Loucy (cell line): ENCODE results near the gene ARHGAP10.

ENCODE experiments used
- EZH2phosphoT487 ChIP-seq: fragments of 200-600 bp; IDR thresholded peaks from 2 replicates; pipeline ENCODE4 v1.6.1; 2018; ENCODE audit warnings: antibody characterized with exemption, mild to moderate bottlenecking, moderate library complexity, borderline replicate concordance
- TF ChIP-seq, protein P1 (sequence below): fragments of 200-600 bp; sonication (generic); conservative IDR thresholded peaks from 2 replicates; pipeline ENCODE4 v1.5.1; 2014; ENCODE audit warnings: mild to moderate bottlenecking, antibody characterized with exemption, low read length

DNA sequence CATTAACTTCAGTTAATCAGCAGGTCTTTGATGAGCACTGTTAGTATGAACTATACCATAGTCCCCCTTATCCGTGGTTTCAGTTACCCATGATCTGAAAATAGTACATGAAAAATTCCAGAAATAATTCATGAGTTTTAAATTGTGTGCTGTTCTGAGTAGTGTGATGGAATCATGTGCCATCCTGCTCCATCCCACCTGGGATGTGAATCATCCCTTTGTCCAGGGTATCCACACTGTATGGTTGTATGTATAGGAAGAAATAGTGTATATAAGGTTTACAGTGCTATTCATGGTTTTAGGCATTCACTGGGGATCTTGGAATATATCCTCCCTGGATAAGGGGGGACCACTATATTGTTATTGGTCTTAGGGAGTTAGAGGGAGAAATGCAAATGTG lies 24.5 kb downstream of the ARHGAP10 start:
- TF ChIP-seq, protein P1, sequence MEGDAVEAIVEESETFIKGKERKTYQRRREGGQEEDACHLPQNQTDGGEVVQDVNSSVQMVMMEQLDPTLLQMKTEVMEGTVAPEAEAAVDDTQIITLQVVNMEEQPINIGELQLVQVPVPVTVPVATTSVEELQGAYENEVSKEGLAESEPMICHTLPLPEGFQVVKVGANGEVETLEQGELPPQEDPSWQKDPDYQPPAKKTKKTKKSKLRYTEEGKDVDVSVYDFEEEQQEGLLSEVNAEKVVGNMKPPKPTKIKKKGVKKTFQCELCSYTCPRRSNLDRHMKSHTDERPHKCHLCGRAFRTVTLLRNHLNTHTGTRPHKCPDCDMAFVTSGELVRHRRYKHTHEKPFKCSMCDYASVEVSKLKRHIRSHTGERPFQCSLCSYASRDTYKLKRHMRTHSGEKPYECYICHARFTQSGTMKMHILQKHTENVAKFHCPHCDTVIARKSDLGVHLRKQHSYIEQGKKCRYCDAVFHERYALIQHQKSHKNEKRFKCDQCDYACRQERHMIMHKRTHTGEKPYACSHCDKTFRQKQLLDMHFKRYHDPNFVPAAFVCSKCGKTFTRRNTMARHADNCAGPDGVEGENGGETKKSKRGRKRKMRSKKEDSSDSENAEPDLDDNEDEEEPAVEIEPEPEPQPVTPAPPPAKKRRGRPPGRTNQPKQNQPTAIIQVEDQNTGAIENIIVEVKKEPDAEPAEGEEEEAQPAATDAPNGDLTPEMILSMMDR, result no peak
- TF ChIP-seq EZH2phosphoT487, result no peak
